IPS-NIHi7 (cell line): ENCODE results near the gene INAVA.
"Not testable (repeated sequence)": the region's sequence is repeated elsewhere in the genome, so short reads cannot be mapped to it uniquely, and the experiment has no call there.

ENCODE experiments used
- DNase-seq: peaks from one replicate; pipeline ENCODE4 v3.0.0; 2012; ENCODE audit warnings: mixed read lengths; ENCODE audit errors: extremely low spot score

Gene INAVA

DNA sequence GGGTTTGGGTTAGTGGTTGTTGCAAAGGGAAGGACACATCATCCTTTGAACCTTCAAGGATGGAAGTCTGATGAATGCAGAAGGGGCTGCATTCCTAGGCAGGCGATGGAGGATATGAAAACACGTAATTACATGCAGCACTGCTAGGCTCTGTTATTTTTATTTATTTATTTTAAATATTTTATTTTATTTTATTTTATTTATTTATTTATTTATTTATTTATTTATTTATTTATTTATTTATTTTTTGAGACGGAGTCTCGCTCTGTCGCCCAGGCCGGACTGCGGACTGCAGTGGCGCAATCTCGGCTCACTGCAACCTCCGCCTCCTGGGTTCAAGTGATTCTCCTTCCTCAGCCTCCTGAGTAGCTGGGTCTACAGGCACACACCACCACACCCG is 69.2 kb downstream of the INAVA start:
- DNase-seq: not testable (repeated sequence)
